ENCODE measurements around the gene HSCB.
"Not testable (repeated sequence)": the region's sequence is repeated elsewhere in the genome, so short reads cannot be mapped to it uniquely, and the experiment has no call there.

The HSCB gene

DNA sequence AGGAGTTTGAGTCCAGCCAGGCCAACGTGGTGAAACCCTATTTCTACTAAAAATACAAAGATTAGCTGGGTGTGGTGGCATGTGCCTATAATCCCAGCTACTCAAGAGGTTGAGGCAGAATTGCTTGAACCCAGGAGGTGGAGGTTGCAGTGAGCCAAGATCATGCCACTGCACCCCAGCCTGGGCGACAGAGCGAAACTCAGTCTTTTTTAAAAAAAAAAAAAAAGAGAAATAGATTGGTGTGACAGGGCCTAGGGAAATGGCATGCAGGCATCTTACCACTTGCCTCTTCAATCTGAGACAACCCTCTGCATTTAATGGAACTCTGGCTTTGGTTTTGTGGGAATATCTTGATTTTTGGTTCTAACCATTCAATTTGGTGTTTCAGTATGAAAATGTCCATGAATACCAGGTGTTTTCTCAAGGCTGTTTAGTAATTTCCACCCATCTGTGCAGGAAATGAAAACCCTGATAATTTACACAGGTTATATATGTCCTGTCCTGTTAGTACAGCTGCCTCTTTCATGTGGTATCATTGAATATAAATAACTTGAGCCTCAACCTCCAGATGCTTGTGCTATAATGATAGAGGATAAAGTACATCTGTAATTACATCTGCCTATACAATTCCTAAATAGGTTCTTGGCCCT lies 50.1 kb downstream of the HSCB start:
- DNase-seq (ENCODE audit: low spot score): peak; percentile 63

DNA sequence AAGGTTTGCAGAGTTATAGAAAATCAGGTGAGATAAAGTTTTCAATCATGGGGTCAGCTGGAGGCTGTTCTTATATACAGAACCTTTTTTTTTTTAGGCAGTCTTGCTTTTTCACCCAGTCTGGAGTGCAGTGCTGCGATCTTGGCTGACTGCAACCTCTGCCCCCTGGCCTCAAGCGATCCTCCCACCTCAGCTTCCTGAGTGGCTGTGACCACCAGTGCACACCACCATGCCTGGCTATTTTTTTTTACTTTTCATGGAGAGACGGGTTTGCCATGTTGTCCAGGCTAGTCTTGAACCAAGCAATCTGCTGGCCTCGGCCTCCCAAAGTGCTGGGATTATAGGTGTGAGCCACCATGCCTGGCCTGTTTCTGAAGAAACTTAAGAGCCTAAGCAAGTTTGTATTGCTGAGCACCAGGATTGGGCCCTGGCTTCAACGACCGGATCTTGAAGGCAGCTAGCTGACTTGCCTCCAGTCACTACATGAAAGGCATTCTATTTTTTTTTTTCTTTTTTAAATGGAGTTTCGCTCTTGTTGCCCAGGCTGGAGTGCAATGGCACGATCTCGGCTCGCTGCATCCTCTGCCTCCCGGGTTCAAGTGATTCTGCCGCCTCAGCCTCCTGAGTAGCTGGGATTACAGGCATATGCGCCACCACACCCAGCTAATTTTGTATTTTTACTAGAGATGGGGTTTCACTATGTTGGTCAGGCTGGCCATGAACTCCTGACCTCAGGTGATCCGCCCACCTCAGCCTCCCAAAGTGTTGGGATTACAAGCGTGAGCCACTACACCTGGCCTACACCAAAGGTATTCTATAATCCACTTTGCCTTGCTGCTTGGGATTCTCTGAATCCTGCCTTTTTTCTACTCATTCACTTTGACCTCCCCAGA lies 50.9 kb downstream of the HSCB start:
- DNase-seq (ENCODE audit: low spot score): no peak

DNA sequence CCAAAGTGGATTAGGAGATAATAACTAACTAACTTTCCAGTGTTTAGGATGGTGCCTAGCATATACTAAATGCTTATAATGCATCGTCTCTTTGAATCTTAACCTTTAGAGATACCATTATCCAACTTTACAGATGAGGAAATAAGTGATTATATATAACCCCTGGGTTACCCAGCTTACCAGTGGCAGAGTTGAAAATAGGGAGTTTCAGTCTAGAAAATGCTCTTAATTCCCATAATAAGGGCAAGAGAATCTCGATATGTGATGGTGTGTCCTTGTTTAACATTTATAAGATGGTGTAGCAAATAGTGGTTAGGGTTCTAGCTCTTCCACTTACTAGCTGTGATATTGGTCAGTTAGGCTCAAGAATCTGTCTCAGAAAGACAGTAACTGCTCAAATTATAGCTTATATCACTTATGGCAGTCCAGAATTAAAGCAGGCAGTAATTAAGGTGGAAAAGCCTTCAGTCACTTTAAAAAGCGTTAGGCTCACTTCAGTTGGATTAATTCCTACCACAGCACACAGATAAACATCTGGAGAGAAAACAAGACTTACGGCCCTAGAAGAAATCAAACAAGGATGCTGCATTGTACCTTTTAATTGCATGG lies 52.2 kb downstream of the HSCB start:
- no peak for DNase-seq (ENCODE audit: low spot score)

DNA sequence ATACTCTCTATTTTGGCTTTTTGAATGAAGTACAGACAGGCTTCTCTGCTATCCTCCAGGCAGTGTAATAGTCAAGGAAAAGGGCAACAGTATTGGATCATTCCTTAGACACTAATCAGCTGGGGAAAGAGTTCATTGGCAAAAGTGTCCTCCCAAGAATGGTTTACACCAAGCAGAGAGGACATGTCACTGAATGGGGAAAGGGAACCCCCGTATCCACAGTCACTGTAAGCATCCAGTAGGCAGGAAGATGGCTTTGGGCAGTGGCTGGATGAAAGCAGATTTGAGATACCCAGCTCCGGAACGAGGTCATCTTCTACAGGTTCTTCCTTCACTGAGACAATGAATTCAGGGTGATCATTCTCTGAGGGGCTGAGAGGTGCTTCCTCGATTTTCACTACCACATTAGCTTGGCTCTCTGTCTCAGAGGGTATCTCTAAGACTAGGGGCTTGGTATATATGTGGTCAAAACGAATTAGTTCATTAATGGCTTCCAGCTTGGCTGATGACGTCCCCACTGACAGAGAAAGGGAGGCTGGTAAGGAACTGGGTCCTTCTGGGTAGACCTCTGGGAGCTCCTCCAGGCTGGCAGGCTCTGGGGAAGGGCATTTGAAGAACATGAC lies 53.3 kb downstream of the HSCB start:
- no peak for DNase-seq (ENCODE audit: low spot score)

DNA sequence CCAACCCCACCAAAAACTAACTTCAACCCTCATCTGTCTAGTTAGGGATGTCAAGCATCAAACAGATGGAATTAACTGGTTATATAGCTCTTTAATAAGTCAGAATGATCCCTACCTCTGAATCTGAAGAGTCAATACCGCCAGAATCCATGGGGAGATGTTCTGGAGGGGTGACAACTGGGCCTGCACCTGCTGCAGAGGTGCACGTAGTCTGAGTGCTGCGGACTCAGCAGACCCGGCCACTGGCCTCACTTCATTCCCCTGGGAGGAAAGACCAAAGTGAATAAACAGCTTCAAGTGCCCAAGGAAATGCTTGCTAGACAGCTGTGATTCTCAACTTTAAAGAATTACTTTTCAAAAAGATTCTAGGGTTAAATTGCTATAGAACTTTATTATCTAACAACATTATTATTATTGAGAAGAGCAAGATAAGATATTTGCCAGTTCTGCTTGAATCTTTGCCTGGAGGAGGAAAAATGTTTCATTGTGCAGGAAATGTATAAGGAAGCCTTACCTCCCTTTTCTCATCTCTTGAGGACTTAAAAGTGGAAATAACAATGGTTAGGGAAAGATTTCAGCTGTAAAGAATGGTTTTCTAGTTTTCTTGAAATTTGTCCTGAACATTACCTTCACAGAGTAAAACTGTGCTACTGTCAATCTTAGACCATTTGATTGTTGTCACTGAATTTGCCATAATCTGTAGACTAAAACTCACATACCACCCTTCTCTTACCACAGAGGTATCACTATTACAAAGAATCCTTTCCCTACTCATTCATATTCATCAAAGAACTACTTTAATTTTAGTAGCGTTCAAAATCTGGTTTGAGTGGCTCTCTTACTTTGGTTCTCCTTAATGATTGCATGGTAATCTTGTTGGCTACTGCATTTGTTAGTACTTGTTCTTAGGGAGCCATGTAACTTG lies 54.4 kb downstream of the HSCB start:
- DNase-seq (ENCODE audit: low spot score): no peak

DNA sequence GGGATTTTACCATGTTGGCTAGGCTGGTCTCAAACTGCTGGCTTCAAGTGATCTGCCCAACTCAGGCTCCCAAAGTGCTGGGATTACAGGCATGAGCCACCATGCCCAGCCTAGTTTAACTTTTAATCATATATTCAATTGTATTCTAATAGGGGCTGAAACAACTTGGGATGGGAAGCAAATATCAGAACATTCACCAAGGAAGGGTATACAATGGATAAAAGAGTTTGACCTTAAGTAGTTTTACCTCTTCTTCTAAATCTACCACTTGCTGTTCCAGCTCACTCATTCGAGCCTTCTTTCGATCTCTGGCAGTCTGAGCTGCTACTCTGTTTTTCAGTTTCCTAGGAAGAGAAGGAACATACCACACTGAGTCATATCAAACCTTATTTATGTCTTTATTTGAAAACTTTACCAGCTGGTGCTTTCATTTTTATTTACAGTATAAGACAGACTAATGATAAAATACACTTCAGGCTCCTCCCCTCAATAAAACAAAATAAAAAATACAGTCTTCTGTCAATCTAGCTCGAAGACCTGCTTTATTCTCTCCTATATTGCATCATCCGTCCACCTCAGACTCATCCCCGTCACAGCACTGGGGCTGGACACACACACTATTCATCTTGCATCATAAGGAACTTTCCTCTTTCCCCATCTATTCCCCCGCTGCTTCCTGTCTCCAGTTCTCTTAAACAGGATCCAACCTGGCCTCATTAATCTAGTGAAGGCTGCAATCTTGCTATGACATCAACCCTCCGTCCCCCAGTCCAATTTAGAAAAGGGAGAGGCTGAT lies 57.2 kb downstream of the HSCB start:
- DNase-seq (ENCODE audit: low spot score): peak; percentile 25

DNA sequence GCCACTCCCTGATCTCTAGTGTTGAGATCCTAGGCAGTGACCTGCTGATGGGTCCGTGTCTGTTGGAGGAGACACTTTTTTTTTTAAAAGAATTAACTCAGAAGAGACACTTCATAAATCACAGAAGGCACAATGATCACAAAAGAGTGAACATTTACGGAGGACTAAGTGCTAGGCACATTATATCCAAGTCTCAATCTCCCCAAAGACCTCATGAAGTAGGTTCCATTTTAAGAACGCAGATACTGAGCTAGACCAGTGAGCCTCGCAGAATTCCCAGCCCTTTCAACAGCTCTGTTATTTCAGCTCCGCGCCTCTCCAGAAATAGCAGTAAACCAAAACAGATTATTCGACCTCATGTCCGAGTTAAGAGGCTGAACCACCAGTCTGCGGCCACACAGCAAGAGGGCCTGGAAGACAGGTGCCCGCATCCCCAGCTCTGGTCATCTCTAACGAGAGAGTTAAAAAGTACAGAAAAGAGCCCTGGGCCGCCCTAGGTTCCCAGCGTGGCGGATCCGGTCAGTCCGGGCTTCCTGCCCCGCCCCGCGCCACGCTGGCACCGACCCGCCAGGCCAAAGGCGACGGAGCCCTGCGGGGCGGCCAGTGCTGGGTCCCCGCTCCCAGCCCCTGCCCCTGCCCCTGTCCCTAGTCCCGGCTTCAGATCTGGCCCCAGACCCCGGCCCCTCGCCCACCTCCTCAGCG lies 57.9 kb downstream of the HSCB start:
- DNase-seq (ENCODE audit: low spot score): peak; percentile 56

DNA sequence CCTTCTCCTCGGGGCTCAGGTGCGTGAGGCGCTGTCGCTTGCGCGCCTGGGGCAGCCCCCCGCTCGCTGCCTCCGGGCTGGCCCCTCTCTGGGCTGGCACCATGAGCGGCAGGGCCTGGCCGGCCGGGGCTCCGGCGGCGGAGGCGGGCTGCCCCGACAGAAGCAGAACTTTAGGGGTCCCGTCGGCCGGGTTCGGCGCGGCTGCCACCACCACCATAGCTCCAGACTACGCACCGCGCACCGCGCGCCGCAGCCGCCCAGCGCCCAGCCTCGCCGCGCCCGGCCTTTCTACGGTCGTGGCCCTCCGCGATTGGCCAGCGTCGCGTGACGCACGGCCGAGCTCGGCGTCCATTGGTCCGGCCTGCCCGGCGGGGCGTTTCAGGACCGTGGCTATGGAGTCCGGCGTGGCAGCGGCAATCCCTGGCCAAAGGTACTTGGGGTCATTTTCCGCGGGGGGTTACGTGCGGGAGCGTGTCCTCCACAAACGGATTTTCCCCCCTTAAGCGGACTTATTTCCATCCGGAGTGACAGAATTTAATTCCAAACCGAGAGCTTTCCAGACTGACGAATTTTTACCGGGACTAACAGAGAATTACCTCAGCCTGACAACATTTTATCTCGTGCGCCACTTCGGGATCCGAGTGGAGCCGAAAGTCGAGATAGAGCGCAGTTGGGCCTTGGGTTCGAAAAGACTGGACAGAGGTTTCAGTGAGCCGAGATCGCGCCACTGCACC lies 58.6 kb downstream of the HSCB start, which contains the start of gene XBP1:
Gene XBP1, minus strand, starts transcription at position 262 of the 734 bp plus-strand sequence.
- peak; percentile 98 for DNase-seq (ENCODE audit: low spot score)

DNA sequence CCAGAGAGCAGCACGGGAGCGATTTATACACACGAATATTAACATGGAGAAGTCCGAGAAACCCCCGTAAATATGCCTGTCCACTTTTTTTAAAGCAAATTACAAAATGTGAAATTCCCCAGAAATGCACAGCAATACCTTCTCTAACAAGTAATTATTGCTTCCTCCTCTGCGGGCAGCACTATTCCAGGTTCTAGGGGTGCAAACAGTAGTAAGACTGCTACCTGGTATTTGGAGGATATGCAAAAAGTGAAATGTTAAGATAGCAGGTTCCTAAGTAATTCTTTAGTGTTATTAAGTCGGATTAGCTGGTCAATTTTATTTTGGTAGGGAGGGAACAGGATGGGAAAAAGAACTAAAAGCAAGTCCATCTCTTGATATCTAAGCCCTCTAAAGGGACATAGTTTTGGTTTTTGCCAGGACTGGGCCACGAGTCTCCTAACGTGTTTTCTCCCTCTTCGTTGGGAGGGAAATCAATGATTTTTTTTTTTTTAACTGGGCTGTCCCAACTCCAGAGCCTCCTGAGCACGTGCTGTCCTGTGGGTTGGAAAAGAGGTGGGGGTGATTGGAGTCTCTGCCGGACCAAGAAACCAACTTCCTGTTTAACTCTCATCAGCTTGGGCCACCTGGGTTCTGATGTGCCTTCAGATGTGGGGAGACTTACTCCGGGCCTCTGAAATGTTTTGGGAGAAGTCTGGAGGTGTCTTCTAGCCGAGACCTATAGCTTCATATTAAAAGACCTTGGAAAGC lies 60.2 kb downstream of the HSCB start:
- DNase-seq (ENCODE audit: low spot score): peak; percentile 26

DNA sequence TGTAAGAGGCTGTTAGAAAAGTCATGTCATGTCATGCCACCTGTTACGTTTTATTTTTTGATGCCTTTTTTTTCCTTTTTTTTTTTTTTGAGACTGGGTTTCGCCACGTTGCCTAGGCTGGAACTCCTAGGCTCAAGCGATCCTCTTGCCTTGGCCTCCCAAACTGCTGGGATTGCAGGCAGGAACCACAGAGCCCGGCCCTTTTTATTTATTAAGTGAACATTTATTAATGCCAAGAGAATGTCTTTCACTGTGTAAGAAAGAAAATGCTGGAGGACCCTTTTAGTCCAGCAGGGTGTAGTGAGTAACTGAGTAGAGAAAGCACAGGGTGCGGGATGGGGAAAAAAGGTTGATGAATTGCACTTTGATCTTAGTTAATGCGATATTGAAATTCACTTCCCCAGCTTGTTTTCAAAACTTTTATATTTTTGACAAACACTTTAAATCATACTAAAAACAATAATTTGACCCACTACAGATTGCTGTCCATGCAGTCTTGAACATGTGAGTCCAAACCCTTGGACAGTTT lies 60.8 kb downstream of the HSCB start:
- no peak for DNase-seq (ENCODE audit: low spot score)

DNA sequence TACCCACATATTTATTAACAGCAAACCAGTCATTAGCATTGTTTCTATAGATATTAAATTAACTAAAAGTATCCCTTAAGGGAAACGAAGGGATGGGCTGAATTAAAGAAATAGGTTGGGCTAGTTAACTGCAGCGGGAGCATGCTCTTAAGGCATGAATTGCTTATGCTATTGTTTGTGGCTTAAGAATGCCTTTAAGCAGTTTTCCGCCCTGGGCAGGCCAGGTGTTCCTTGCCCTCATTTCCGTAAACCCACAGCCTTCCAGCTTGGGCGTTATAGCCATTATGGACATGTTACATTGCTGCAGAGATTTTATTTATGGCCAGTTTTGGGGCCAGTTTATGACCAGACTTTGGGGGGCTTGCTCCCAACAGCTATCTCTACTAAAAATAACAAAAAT lies 63.6 kb downstream of the HSCB start:
- DNase-seq (ENCODE audit: low spot score): not testable (repeated sequence)

Measured in germinal center (tissue), 1 donor.